Astrocyte (in vitro differentiated cells and primary cell): Measurements from ENCODE around the gene IPCEF1.

Source experiments
- EZH2 ChIP-seq: IDR thresholded peaks from 2 replicates; pipeline ENCODE4 v1.6.1; 2012; ENCODE audit warnings: mild to moderate bottlenecking, low read length, inconsistent platforms; ENCODE audit not compliant: insufficient read depth
- TF ChIP-seq, protein P1 (sequence below): IDR thresholded peaks from 2 replicates; pipeline ENCODE4 v1.5.1; 2011; ENCODE audit warnings: low read depth, mild to moderate bottlenecking, inconsistent platforms, low read length, moderate library complexity; ENCODE audit not compliant: insufficient read depth

DNA sequence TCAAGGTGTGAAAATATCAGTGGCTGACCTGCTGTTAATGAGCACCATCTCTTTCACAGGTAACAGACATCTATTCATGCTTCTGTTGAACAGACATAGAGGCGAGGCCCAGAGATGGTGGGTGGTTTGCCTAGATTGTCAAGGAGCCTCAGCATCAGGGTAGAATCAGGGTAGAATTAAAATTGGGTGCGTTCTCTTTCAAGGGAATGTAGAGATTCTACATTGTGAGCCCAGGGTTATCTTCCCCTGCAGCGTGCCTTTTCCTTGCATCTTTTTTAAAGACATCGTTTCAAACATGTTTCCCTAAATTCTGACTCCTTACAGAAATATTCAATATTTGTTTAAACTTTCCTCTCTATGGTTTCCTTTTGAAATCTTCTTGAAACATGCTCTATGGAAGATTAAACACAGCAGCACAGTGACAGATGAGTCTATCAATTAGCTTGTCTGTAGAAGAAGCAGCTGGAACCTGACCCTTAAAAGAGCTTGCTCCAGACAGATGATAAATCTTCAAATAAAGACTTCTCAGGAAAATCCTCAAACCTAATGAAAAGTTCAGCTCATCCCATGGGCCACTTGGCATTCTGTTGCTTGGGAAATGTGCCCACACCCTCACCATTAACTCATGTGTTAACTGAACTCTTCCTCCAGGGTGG, 119.8 kb downstream of the IPCEF1 start:
- TF ChIP-seq, protein P1, sequence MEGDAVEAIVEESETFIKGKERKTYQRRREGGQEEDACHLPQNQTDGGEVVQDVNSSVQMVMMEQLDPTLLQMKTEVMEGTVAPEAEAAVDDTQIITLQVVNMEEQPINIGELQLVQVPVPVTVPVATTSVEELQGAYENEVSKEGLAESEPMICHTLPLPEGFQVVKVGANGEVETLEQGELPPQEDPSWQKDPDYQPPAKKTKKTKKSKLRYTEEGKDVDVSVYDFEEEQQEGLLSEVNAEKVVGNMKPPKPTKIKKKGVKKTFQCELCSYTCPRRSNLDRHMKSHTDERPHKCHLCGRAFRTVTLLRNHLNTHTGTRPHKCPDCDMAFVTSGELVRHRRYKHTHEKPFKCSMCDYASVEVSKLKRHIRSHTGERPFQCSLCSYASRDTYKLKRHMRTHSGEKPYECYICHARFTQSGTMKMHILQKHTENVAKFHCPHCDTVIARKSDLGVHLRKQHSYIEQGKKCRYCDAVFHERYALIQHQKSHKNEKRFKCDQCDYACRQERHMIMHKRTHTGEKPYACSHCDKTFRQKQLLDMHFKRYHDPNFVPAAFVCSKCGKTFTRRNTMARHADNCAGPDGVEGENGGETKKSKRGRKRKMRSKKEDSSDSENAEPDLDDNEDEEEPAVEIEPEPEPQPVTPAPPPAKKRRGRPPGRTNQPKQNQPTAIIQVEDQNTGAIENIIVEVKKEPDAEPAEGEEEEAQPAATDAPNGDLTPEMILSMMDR = no peak
- TF ChIP-seq EZH2 = no peak
